Occipital lobe (tissue), 2 donors: Measurements from ENCODE around the gene SLC12A8. TPM values are rescaled to one million over a fixed set of nuclear protein-coding genes. Genes with fewer than 3 reads are reported as not detected.

Experiments
- DNase-seq: peaks from one replicate; lab custom pipeline; 2025; lab: John Stamatoyannopoulos, UW
- total RNA-seq: library from RNA; depleted of rRNA; stranded (reverse); fragments of >200 nt; gene quantifications from one replicate; pipeline ENCODE4 v1.2.3, GENCODE V29; 2014

The SLC12A8 gene
- total RNA-seq, 1 donor from 2014 or later, result 2.7 TPM

- DNase-seq, result no peak
Observed at GRCh38 chr3:125079675-125080045, 132.9 kb downstream of the SLC12A8 start.

- no peak for DNase-seq
Observed at GRCh38 chr3:125078951-125079674, 133.4 kb downstream of the SLC12A8 start.

GRCh38 chr3:125077864-125078263, 134.7 kb downstream of the SLC12A8 start:
- DNase-seq, result no peak

GRCh38 chr3:125076464-125076863, 136.1 kb downstream of the SLC12A8 start:
- DNase-seq, result no peak

- DNase-seq, result no peak
Observed at GRCh38 chr3:125075738-125076137, 136.8 kb downstream of the SLC12A8 start.

- DNase-seq, result no peak
Observed at GRCh38 chr3:125073390-125073905, 139.1 kb downstream of the SLC12A8 start.

GRCh38 chr3:125072749-125073389, 139.7 kb downstream of the SLC12A8 start:
- DNase-seq, result no peak

GRCh38 chr3:125072301-125072700, 140.2 kb downstream of the SLC12A8 start:
- DNase-seq, result no peak

- DNase-seq, result no peak
Observed at GRCh38 chr3:125069968-125070745, 142.4 kb downstream of the SLC12A8 start.

- no peak for DNase-seq
Observed at GRCh38 chr3:125069452-125069851, 143.1 kb downstream of the SLC12A8 start.

- DNase-seq, result no peak
Observed at GRCh38 chr3:125068265-125068664, 144.3 kb downstream of the SLC12A8 start.

GRCh38 chr3:125067225-125067624, 145.3 kb downstream of the SLC12A8 start:
- no peak for DNase-seq

GRCh38 chr3:125062904-125063618, 149.5 kb downstream of the SLC12A8 start:
- no peak for DNase-seq

GRCh38 chr3:125061646-125062045, 150.9 kb downstream of the SLC12A8 start:
- DNase-seq, result no peak

GRCh38 chr3:125061170-125061569, 151.4 kb downstream of the SLC12A8 start:
- DNase-seq, result no peak

- DNase-seq, result no peak
Observed at GRCh38 chr3:125059488-125060245, 152.9 kb downstream of the SLC12A8 start.

GRCh38 chr3:125058959-125059358, 153.6 kb downstream of the SLC12A8 start:
- no peak for DNase-seq

GRCh38 chr3:125058529-125058928, 154.0 kb downstream of the SLC12A8 start:
- DNase-seq, result no peak

- no peak for DNase-seq
Observed at GRCh38 chr3:125057186-125057850, 155.2 kb downstream of the SLC12A8 start.
